HepG2 (cell line): Measurements from ENCODE around the gene MIA. TPM values are rescaled to one million over a fixed set of nuclear protein-coding genes. Genes with fewer than 3 reads are reported as not detected.

ENCODE experiments used
- CEBPZ ChIP-seq: IDR thresholded peaks from 2 replicates; pipeline ENCODE4 v1.6.1; 2012; ENCODE audit warnings: low read length, improper control_type of control experiment
- FUBP1 ChIP-seq: sonication (generic); formaldehyde crosslinking; IDR thresholded peaks from 2 replicates; pipeline ENCODE4 v1.5.1; 2020; ENCODE audit warnings: missing genetic modification reagents, mild to moderate bottlenecking, borderline replicate concordance
- GFI1 ChIP-seq: sonication (generic); formaldehyde crosslinking; IDR thresholded peaks from 2 replicates; pipeline ENCODE4 v1.5.0; 2020; ENCODE audit warnings: missing genetic modification reagents, mild to moderate bottlenecking, borderline replicate concordance
- KMT2B ChIP-seq: IDR thresholded peaks from 2 replicates; pipeline ENCODE4 v1.6.1; 2016; ENCODE audit warnings: missing genetic modification reagents, missing compliant biosample characterization
- SMAD3 ChIP-seq: sonication (generic); formaldehyde crosslinking; IDR thresholded peaks from 2 replicates; pipeline ENCODE4 v1.4.0; 2020; ENCODE audit warnings: missing genetic modification reagents
- ZBTB3 ChIP-seq: sonication (generic); formaldehyde crosslinking; IDR thresholded peaks from 2 replicates; pipeline ENCODE4 v1.4.0; 2020; ENCODE audit warnings: low read depth, mild to moderate bottlenecking, moderate library complexity, missing genetic modification reagents, borderline replicate concordance
- ZNF614 ChIP-seq: IDR thresholded peaks from 2 replicates; pipeline ENCODE4 v1.6.1; 2018; ENCODE audit warnings: missing biosample characterization, missing genetic modification reagents, inconsistent platforms, borderline replicate concordance
- ZNF792 ChIP-seq: IDR thresholded peaks from 2 replicates; pipeline ENCODE4 v1.6.1; 2016
- ZNF850 ChIP-seq: sonication (generic); formaldehyde crosslinking; conservative IDR thresholded peaks from 2 replicates; pipeline ENCODE4 v1.9.0; 2021; ENCODE audit warnings: mild to moderate bottlenecking, missing genetic modification reagents
- polyA plus RNA-seq, 8 experiments: library from polyadenylated mRNA; depleted of rRNA in 3 of 8; stranded (reverse) in 7 of 8; unstranded in 1 of 8; fragments of >200 nt; fragmentation: Illumina TruSeq in 4 of 8; extraction: Trizol in 4 of 8; gene quantifications; 2 replicates each; pipeline versions ENCODE4 v1.2.1 to v1.2.3, GENCODE V29; 2011 to 2016; ENCODE audit warnings: low read depth in 4 of 8, missing spikeins in 1 of 8, mixed read lengths in 1 of 8; ENCODE audit not compliant: insufficient read depth in 1 of 8
- total RNA-seq, 5 experiments: library from RNA; depleted of rRNA; stranded (reverse); fragments of >200 nt; fragmentation: Illumina TruSeq; extraction: Trizol; gene quantifications; 2 replicates each; pipeline ENCODE4 v1.2.3, GENCODE V29; 2016; ENCODE audit warnings: low read depth in 1 of 5
- TF ChIP-seq, protein P1 (sequence below): sonication (generic); formaldehyde crosslinking; IDR thresholded peaks from 2 replicates; pipeline ENCODE4 v1.4.0; 2020; ENCODE audit warnings: missing genetic modification reagents
- TF ChIP-seq, protein P2 (sequence below): sonication (generic); formaldehyde crosslinking; IDR thresholded peaks from 2 replicates; pipeline ENCODE4 v1.8.0; 2022; ENCODE audit warnings: missing genetic modification reagents, low read depth, mild to moderate bottlenecking, borderline replicate concordance
- TF ChIP-seq, protein P3 (sequence below): sonication (generic); formaldehyde crosslinking; IDR thresholded peaks from 2 replicates; pipeline ENCODE4 v1.9.0; 2021; ENCODE audit warnings: missing genetic modification reagents, borderline replicate concordance

MIA gene
- total and polyA plus RNA-seq, 2 of the 13 experiments (the other 11 are each of a cell fraction or from before 2014, with no cell fraction given), result 0.61 TPM; not detected in 1

DNA sequence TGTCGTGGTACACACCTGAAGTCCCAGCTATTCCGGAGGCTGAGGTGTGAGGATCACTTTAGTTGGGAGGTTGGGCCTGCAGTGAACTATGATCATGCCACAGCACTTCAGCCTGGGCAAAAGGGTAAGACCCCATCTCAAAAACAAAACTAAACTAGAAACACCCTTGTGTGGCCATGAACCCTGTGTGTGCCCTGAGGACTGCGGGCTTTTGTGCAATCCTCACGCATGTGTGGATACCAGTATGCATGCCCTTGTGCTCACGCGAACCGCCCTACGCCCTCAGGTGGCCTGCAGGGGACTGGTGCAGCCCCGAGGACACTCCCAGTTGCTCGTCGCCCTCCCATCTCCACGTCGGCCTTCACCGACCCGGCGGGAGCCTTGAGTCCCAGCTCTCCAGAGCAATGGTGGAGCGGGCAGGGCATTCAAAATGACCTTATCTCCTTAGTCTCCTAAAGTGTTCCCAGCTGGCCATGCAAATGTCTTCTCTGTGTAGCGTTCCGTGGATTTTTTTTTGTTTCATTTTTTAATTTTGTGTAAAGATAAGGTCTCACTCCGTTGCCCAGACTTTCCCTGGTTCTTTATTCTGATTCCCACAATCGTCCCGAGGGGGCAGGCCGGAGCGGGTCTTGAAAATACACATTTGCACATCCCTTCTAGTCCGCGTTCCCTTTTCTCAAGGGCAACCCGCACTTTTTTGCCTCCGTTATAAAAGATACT, 22.8 kb downstream of the MIA start (continued):
- no peak for TF ChIP-seq CEBPZ
- TF ChIP-seq SMAD3 (CRISPR knock-in tag), result peak; percentile 22; the same call in 1 of the 2 replicates
- TF ChIP-seq ZNF614, result peak; percentile 80; the same call in 1 of the 2 replicates
- TF ChIP-seq, protein P1, sequence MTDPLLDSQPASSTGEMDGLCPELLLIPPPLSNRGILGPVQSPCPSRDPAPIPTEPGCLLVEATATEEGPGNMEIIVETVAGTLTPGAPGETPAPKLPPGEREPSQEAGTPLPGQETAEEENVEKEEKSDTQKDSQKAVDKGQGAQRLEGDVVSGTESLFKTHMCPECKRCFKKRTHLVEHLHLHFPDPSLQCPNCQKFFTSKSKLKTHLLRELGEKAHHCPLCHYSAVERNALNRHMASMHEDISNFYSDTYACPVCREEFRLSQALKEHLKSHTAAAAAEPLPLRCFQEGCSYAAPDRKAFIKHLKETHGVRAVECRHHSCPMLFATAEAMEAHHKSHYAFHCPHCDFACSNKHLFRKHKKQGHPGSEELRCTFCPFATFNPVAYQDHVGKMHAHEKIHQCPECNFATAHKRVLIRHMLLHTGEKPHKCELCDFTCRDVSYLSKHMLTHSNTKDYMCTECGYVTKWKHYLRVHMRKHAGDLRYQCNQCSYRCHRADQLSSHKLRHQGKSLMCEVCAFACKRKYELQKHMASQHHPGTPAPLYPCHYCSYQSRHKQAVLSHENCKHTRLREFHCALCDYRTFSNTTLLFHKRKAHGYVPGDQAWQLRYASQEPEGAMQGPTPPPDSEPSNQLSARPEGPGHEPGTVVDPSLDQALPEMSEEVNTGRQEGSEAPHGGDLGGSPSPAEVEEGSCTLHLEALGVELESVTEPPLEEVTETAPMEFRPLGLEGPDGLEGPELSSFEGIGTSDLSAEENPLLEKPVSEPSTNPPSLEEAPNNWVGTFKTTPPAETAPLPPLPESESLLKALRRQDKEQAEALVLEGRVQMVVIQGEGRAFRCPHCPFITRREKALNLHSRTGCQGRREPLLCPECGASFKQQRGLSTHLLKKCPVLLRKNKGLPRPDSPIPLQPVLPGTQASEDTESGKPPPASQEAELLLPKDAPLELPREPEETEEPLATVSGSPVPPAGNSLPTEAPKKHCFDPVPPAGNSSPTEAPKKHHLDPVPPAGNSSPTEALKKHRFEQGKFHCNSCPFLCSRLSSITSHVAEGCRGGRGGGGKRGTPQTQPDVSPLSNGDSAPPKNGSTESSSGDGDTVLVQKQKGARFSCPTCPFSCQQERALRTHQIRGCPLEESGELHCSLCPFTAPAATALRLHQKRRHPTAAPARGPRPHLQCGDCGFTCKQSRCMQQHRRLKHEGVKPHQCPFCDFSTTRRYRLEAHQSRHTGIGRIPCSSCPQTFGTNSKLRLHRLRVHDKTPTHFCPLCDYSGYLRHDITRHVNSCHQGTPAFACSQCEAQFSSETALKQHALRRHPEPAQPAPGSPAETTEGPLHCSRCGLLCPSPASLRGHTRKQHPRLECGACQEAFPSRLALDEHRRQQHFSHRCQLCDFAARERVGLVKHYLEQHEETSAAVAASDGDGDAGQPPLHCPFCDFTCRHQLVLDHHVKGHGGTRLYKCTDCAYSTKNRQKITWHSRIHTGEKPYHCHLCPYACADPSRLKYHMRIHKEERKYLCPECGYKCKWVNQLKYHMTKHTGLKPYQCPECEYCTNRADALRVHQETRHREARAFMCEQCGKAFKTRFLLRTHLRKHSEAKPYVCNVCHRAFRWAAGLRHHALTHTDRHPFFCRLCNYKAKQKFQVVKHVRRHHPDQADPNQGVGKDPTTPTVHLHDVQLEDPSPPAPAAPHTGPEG (CRISPR knock-in tag), result peak; percentile 42; the same call in 1 of the 2 replicates
- no peak for TF ChIP-seq FUBP1
- TF ChIP-seq, protein P2, sequence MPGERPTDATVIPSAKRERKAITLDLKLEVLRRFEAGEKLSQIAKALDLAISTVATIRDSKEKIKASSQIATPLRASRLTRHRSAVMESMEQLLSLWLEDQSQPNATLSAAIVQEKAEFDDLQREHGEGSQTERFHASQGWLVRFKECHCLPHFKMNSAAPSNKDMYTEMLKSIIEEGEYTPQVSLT, result no peak
- TF ChIP-seq ZBTB3 (CRISPR knock-in tag), result no peak
- TF ChIP-seq, protein P3, sequence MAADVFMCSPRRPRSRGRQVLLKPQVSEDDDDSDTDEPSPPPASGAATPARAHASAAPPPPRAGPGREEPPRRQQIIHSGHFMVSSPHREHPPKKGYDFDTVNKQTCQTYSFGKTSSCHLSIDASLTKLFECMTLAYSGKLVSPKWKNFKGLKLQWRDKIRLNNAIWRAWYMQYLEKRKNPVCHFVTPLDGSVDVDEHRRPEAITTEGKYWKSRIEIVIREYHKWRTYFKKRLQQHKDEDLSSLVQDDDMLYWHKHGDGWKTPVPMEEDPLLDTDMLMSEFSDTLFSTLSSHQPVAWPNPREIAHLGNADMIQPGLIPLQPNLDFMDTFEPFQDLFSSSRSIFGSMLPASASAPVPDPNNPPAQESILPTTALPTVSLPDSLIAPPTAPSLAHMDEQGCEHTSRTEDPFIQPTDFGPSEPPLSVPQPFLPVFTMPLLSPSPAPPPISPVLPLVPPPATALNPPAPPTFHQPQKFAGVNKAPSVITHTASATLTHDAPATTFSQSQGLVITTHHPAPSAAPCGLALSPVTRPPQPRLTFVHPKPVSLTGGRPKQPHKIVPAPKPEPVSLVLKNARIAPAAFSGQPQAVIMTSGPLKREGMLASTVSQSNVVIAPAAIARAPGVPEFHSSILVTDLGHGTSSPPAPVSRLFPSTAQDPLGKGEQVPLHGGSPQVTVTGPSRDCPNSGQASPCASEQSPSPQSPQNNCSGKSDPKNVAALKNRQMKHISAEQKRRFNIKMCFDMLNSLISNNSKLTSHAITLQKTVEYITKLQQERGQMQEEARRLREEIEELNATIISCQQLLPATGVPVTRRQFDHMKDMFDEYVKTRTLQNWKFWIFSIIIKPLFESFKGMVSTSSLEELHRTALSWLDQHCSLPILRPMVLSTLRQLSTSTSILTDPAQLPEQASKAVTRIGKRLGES, result no peak
- no peak for TF ChIP-seq ZNF850 (CRISPR knock-in tag)
- 0 out of 2 replicates have a peak, but pooled peaks have one; percentile 82 for TF ChIP-seq ZNF792 (CRISPR knock-in tag)
- no peak for TF ChIP-seq GFI1 (CRISPR knock-in tag)
- 0 out of 2 replicates have a peak, but pooled peaks have one; percentile 43 for TF ChIP-seq KMT2B (CRISPR knock-in tag)
